GM23338 (cell line): ENCODE data around the gene RNF13. TPM values are rescaled to one million over a fixed set of nuclear protein-coding genes. Genes with fewer than 3 reads are reported as not detected.

Source experiments
- ATAC-seq: fragments of 200-7000 bp; cut with Tn5 transposase; 3 replicates; pipeline ENCODE4 v1.9.1; 2020
- DNase-seq: peaks from one replicate; pipeline ENCODE4 v3.0.0-alpha.2; 2015; ENCODE audit warnings: low spot score
- H2AFZ ChIP-seq: fragments of 200-600 bp; sonication (generic); 2 replicates; pipeline ENCODE4 v1.8.0; 2016; ENCODE audit warnings: antibody characterized with exemption, mild to moderate bottlenecking, moderate library complexity
- H3F3A ChIP-seq: fragments of 200-600 bp; sonication (generic); replicated peaks from 2 replicates; pipeline ENCODE4 v1.8.0; 2017; ENCODE audit warnings: antibody characterized with exemption, mixed run types, low read depth
- H3K27ac ChIP-seq: fragments of 200-600 bp; sonication (generic); 2 replicates; pipeline ENCODE4 v1.6.1; 2016; ENCODE audit warnings: low read depth
- H3K27me3 ChIP-seq: fragments of 200-600 bp; sonication (generic); 2 replicates; pipeline ENCODE4 v1.8.0; 2016; ENCODE audit warnings: mild to moderate bottlenecking, mixed run types, moderate library complexity; ENCODE audit not compliant: insufficient read depth
- H3K36me3 ChIP-seq: fragments of 200-600 bp; sonication (generic); 2 replicates; pipeline ENCODE4 v1.8.0; 2016; ENCODE audit warnings: mild to moderate bottlenecking; ENCODE audit not compliant: insufficient read depth
- H3K4me1 ChIP-seq: fragments of 200-600 bp; sonication (generic); 2 replicates; pipeline ENCODE4 v1.8.0; 2016; ENCODE audit warnings: mild to moderate bottlenecking, moderate library complexity; ENCODE audit not compliant: insufficient read depth
- H3K4me2 ChIP-seq: fragments of 200-600 bp; sonication (generic); 2 replicates; pipeline ENCODE4 v1.7.1; 2017; ENCODE audit warnings: mixed run types
- H3K4me3 ChIP-seq: fragments of 200-600 bp; sonication (generic); 2 replicates; pipeline ENCODE4 v1.6.1; 2016; ENCODE audit warnings: mixed run types
- H3K79me2 ChIP-seq: fragments of 200-600 bp; sonication (generic); replicated peaks from 2 replicates; pipeline ENCODE4 v1.8.0; 2017; ENCODE audit warnings: mild to moderate bottlenecking; ENCODE audit not compliant: insufficient read depth
- H3K9me2 ChIP-seq: fragments of 200-600 bp; sonication (generic); 2 replicates; pipeline ENCODE4 v1.8.0; 2017; ENCODE audit not compliant: insufficient read depth
- H4K20me1 ChIP-seq: fragments of 200-600 bp; sonication (generic); replicated peaks from 2 replicates; pipeline ENCODE4 v1.8.0; 2017; ENCODE audit warnings: mild to moderate bottlenecking; ENCODE audit not compliant: insufficient read depth
- H3K27ac Mint-ChIP-seq: 2 replicates; pipeline ENCODE4 v1.8.0; 2020; ENCODE audit warnings: inconsistent platforms, mild to moderate bottlenecking, moderate library complexity, mixed read lengths
- H3K27me3 Mint-ChIP-seq: 3 replicates; pipeline ENCODE4 v1.8.0; 2022; ENCODE audit warnings: low read depth, mild to moderate bottlenecking, moderate library complexity, mixed read lengths, inconsistent platforms; ENCODE audit not compliant: insufficient read depth, poor library complexity
- H3K36me3 Mint-ChIP-seq: 3 replicates; pipeline ENCODE4 v1.8.0; 2021; ENCODE audit warnings: low read depth, mild to moderate bottlenecking, inconsistent platforms, moderate library complexity, mixed read lengths
- H3K4me1 Mint-ChIP-seq: 3 replicates; pipeline ENCODE4 v1.8.0; 2020; ENCODE audit warnings: mild to moderate bottlenecking, inconsistent platforms, mixed read lengths
- H3K4me3 Mint-ChIP-seq: 3 replicates; pipeline ENCODE4 v1.8.0; 2021; ENCODE audit warnings: moderate library complexity, mild to moderate bottlenecking, inconsistent platforms, mixed read lengths
- H3K9me3 Mint-ChIP-seq: 3 replicates; pipeline ENCODE4 v1.8.0; 2020; ENCODE audit warnings: moderate library complexity, mild to moderate bottlenecking, inconsistent platforms, mixed read lengths
- CREB1 ChIP-seq: fragments of 250-450 bp; sonication (Bioruptor Pico); IDR thresholded peaks from 2 replicates; pipeline ENCODE4 v1.5.0; 2020; ENCODE audit warnings: low read depth, mild to moderate bottlenecking, moderate library complexity
- CTCF ChIP-seq, 2 experiments: fragments of 200-600 bp in 1 of 2; sonication (generic) in 1 of 2; conservative IDR thresholded peaks; 2 replicates each; pipeline versions ENCODE4 v1.5.1 to v1.6.1; 2016 to 2017; ENCODE audit warnings: antibody characterized with exemption in 2 of 2, low read depth in 2 of 2, mild to moderate bottlenecking in 2 of 2, moderate library complexity in 1 of 2
- ETS1 ChIP-seq: IDR thresholded peaks from 2 replicates; pipeline ENCODE4 v1.6.1; 2016; ENCODE audit warnings: antibody characterized with exemption
- EZH2 ChIP-seq: fragments of 200-600 bp; sonication (generic); IDR thresholded peaks from one replicate; pipeline ENCODE4 v1.8.0; 2017; ENCODE audit warnings: antibody characterized with exemption, mild to moderate bottlenecking, low read depth; ENCODE audit not compliant: unreplicated experiment
- EZH2phosphoT487 ChIP-seq: fragments of 200-600 bp; sonication (generic); IDR thresholded peaks from one replicate; pipeline ENCODE4 v1.8.1; 2018; ENCODE audit warnings: antibody characterized with exemption; ENCODE audit not compliant: unreplicated experiment
- NANOG ChIP-seq: IDR thresholded peaks from 2 replicates; pipeline ENCODE4 v1.6.1; 2016; ENCODE audit warnings: antibody characterized with exemption, borderline replicate concordance
- POLR2AphosphoS5 ChIP-seq: IDR thresholded peaks from 2 replicates; pipeline ENCODE4 v1.6.1; 2016; ENCODE audit warnings: antibody characterized with exemption, low read depth
- REST ChIP-seq: IDR thresholded peaks from one replicate; pipeline ENCODE4 v1.6.1; 2018; ENCODE audit warnings: antibody characterized with exemption; ENCODE audit not compliant: unreplicated experiment
- STAT1 ChIP-seq: IDR thresholded peaks from one replicate; pipeline ENCODE4 v1.6.1; 2016; ENCODE audit warnings: antibody characterized with exemption; ENCODE audit not compliant: unreplicated experiment
- ZNF331 ChIP-seq: fragments of 250-450 bp; sonication (Bioruptor Pico); IDR thresholded peaks from 2 replicates; pipeline ENCODE4 v1.5.0; 2020; ENCODE audit warnings: low read depth, mild to moderate bottlenecking, moderate library complexity
- polyA plus RNA-seq: library from polyadenylated mRNA; unstranded; fragments of >200 nt; fragmentation: Nextera tagmentation; extraction: Ambion mirVana; gene quantifications from 2 replicates; pipeline ENCODE4 v1.2.1, GENCODE V29; 2016
- total RNA-seq: library from RNA; depleted of rRNA; stranded (reverse); fragments of >200 nt; shearing (Covaris generic); gene quantifications from 2 replicates; pipeline ENCODE4 v1.2.3, GENCODE V29; 2014

Gene RNF13
- total and polyA plus RNA-seq, 2 experiments from 2014 or later, result 46.3 to 101 TPM

- Mint-ChIP-seq H3K4me3 (peak overlapping the region; percentile 91), H3K4me1 (peaks cover 51% of the 10 kb centered on the region), H3K27me3 (peaks cover 16% of the 10 kb centered on the region), H3K36me3 (peaks cover 64% of the 10 kb centered on the region), H3K27ac (peak overlapping the region; percentile 97), H3K9me3 (no peaks in the 10 kb centered on the region; the same call in none of the 3 replicates)
- peak overlapping the region; percentile 96 for H3K27ac ChIP-seq
- H3F3A ChIP-seq, result no peaks in the 10 kb centered on the region
- H3K4me3 ChIP-seq, result peak overlapping the region; percentile 64
- peaks cover 80% of the 10 kb centered on the region for H3K79me2 ChIP-seq
- TF ChIP-seq POLR2AphosphoS5, result 0 out of 2 replicates have a peak, but pooled peaks have one; percentile 14
- no peak for TF ChIP-seq REST
- peaks cover 3% of the 10 kb centered on the region; the same call in 1 of the 2 replicates for H3K36me3 ChIP-seq
- no peaks in the 10 kb centered on the region for H3K27me3 ChIP-seq
- DNase-seq (peak; percentile 16), ATAC-seq (no peak)
- no peaks in the 10 kb centered on the region for H3K9me2 ChIP-seq
- peaks cover 35% of the 10 kb centered on the region for H3K4me1 ChIP-seq
- peak overlapping the region; percentile 81 for H3K4me2 ChIP-seq
- peaks cover 10% of the 10 kb centered on the region; the same call in 1 of the 2 replicates for H4K20me1 ChIP-seq
- H2AFZ ChIP-seq, result no peak overlapping the region
Observed at GRCh38 chr3:149968216-149968615, 155.2 kb downstream of the RNF13 start.

GRCh38 chr3:149969110-149969939, 156.3 kb downstream of the RNF13 start:
- no peak overlapping the region for H2AFZ ChIP-seq
- peaks cover 3% of the 10 kb centered on the region; the same call in 1 of the 2 replicates for H3K36me3 ChIP-seq
- H3K4me1 Mint-ChIP-seq, result peaks cover 54% of the 10 kb centered on the region
- TF ChIP-seq ETS1 (peak; percentile 41; the same call in 1 of the 2 replicates), ZNF331 (CRISPR knock-in tag) (no peak), EZH2phosphoT487 (no peak), CTCF (conservative IDR thresholded peaks at IDR 0.05; ENCODE audit: low read depth in 2 of 2) (0 out of 4 replicates have a peak, but pooled peaks of 1 of the 2 experiments have one; percentile 10), NANOG (no peak), EZH2 (no peak), CREB1 (CRISPR knock-in tag) (peak; percentile 40; the same call in 1 of the 2 replicates), STAT1 (no peak), REST (no peak), POLR2AphosphoS5 (peak; percentile 68)

More at GRCh38 chr3:149969110-149969939, 156.3 kb downstream of the RNF13 start:
- H4K20me1 ChIP-seq, result peaks cover 6% of the 10 kb centered on the region; the same call in 1 of the 2 replicates
- H3K79me2 ChIP-seq, result peaks cover 75% of the 10 kb centered on the region
- peaks cover 54% of the 10 kb centered on the region for H3K36me3 Mint-ChIP-seq
- H3F3A ChIP-seq, result no peaks in the 10 kb centered on the region
- H3K27me3 ChIP-seq, result no peaks in the 10 kb centered on the region
- H3K27me3 Mint-ChIP-seq, result peaks cover 16% of the 10 kb centered on the region
- DNase-seq, result peak; percentile 94
- peak overlapping the region; percentile 91 for H3K4me3 Mint-ChIP-seq
- no peaks in the 10 kb centered on the region; the same call in none of the 3 replicates for H3K9me3 Mint-ChIP-seq
- ATAC-seq, result peak; percentile 46
- peaks cover 35% of the 10 kb centered on the region for H3K4me1 ChIP-seq
- H3K27ac ChIP-seq, result peak overlapping the region; percentile 96
- H3K4me2 ChIP-seq, result peak overlapping the region; percentile 81
- peak overlapping the region; percentile 99 for H3K27ac Mint-ChIP-seq
- no peaks in the 10 kb centered on the region for H3K9me2 ChIP-seq
- peak overlapping the region; percentile 64 for H3K4me3 ChIP-seq
